ENCODE data around the gene SMPX.

SMPX gene

DNA sequence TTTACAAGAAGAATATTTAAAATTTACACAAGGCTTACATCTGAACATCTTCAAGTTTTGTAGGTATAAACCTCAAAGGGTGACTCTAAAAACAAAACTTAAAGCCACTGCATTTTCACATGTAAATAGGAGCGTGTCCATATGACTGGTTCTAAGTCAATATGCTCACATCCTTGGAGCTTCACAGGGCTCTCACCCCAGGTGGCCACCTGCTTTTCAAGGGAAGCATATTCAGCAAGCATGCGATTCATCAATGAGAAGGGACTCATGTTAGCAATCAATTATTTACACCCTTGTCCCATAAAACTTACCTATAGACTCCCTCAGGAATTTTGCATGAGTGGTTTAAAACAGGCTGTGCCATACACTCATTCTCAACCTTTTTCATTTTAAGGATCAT lies 82.0 kb downstream of the SMPX start:
- no peak for DNase-seq (ENCODE audit: low spot score)

DNA sequence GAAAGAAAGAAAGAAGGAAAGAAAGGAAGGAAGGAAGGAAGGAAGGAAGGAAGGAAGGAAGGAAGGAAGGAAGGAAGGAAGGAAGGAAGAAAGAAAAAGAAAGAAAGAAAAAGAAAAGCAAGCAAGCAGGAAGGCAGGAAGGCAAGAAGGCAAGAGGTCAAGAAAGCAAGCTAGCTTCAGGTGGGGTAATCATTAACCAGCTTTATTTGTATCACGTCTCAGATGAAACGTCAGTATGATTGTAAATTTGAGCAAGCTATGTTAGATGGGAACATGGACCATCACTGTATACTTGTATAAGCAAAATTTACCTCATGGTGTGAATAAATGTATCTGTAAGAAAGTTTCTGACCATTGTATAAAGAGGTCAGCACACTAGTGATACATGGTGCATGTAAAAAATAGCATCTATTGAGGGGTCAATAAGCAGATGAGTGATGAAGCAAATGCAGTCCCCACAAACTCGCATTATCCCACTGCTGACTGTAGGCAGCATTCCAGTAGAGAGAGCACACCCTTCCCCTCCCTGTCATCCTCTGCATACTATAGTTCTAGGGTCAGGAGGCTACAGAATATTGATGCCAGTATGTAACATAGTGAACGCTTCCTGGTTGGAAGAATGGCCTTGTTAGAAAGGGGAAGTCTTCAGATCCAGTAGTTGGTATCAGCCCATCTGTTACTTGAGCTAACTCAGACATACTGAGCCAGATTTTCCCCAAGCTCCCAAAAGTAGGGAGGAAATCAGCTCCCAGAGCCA lies 83.3 kb downstream of the SMPX start:
- TF ChIP-seq, protein P1, sequence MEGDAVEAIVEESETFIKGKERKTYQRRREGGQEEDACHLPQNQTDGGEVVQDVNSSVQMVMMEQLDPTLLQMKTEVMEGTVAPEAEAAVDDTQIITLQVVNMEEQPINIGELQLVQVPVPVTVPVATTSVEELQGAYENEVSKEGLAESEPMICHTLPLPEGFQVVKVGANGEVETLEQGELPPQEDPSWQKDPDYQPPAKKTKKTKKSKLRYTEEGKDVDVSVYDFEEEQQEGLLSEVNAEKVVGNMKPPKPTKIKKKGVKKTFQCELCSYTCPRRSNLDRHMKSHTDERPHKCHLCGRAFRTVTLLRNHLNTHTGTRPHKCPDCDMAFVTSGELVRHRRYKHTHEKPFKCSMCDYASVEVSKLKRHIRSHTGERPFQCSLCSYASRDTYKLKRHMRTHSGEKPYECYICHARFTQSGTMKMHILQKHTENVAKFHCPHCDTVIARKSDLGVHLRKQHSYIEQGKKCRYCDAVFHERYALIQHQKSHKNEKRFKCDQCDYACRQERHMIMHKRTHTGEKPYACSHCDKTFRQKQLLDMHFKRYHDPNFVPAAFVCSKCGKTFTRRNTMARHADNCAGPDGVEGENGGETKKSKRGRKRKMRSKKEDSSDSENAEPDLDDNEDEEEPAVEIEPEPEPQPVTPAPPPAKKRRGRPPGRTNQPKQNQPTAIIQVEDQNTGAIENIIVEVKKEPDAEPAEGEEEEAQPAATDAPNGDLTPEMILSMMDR (IDR thresholded peaks at IDR 0.05; ENCODE audit: extremely low read depth, missing control alignments), result no peak
- no peak for DNase-seq (ENCODE audit: low spot score)

More for the DNA sequence above, 82.0 kb downstream of the SMPX start:
- TF ChIP-seq, protein P1 (IDR thresholded peaks at IDR 0.05; ENCODE audit: extremely low read depth, missing control alignments), result no peak

DNA sequence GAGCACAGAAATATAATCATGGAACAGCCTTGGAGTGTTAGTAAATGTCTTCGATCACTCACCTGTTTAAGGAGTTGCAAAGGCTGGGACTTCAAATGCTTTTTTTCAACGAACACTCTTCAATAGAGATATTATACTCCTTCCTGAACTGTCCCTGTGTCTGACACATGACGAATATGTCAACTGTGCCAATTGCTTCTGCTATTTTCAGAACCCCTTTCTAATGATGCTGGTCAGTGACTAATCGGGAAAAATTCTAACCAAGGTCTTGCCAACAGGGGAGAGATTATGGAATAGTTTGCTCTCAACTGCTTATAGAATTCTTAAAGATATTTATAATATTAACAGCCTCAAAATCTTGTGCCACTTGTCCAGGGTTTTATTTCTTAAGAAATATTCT lies 91.2 kb downstream of the SMPX start:
- TF ChIP-seq, protein P1 (IDR thresholded peaks at IDR 0.05; ENCODE audit: extremely low read depth, missing control alignments), result no peak
- no peak for DNase-seq (ENCODE audit: low spot score)

DNA sequence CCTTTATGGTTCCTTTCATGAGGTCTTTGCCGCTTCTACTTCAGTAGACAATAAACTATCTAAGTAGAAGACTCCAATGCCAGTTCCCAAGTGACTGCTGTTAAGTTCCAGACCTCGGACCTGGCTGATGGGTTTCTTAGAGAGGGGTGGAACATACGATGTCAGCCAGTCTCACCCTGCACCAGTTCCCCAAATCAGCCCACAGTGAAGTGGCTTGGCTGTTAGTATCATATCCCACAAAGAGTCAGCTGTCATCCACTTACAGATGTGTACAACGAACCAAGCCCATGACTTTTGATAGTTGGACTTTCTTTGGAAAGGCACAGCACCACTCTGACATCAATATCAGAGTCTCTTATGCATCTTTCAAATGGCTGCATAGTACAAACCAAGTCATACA lies 91.7 kb downstream of the SMPX start:
- TF ChIP-seq, protein P1 (IDR thresholded peaks at IDR 0.05; ENCODE audit: extremely low read depth, missing control alignments), result no peak
- DNase-seq (ENCODE audit: low spot score), result no peak

DNA sequence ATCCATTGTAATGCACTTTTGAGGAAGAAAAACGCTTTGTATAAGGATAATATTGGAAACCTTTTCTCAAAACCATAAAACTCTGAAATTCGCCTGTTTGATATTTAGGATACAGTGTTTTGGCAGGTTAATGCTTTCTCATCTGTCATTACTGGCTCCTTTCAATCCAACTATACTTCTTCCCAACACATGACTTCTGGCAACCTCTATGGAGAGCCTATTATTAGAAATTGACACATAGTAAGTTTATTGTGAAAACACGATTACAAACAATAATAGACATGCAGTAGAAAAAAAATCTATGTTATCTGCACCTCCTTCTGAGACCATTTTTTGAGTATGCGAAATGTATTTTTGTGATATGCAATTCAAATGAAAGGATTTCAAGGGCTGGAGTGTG lies 95.2 kb downstream of the SMPX start:
- TF ChIP-seq, protein P1 (IDR thresholded peaks at IDR 0.05; ENCODE audit: extremely low read depth, missing control alignments), result no peak
- no peak for DNase-seq (ENCODE audit: low spot score)

DNA sequence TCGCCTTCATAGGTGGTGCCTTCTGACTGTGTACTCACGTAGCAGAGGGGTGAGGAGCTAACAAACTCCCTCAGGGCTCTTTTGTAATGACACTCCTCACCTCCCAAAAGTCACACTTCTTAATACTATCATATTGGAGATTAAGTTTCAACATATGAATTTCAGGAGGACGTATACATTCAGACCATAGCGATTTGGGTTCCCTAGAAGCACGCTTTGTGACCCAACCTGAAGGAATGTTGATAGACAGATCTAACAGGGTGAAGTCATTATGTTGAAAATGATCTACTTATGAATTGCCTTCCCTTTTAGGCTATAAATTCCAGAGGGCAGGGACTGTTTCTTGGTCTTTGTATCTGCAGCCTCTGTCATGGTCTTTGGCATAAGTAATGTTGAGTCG lies 96.6 kb downstream of the SMPX start:
- TF ChIP-seq, protein P1 (IDR thresholded peaks at IDR 0.05; ENCODE audit: extremely low read depth, missing control alignments), result no peak
- DNase-seq (ENCODE audit: low spot score), result no peak

DNA sequence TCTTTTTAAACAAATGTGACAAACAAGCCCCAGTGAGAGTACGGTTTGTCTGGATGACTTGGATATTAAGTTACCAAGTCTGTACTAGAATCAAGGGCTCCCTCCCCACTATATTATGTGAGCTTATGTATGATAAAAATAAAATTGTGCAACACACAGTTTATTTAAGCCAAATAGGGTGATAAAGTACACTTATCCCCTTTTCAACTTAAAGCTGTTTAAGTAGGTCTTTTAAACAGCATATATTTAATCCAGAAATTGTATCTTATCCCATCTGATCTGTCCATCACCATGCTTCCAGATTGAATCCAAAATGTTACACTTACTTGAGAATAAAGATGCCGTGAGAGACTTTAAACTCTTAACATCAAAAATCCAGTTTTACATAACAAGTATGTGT lies 97.8 kb downstream of the SMPX start:
- TF ChIP-seq, protein P1 (IDR thresholded peaks at IDR 0.05; ENCODE audit: extremely low read depth, missing control alignments), result no peak
- no peak for DNase-seq (ENCODE audit: low spot score)

Measured in GM20000 (cell line).